Activated B cell treated with CpG ODN at 0.5 μM for 24 hours (primary cell): Measurements from ENCODE around the gene MEIS2. TPM values are rescaled to one million over a fixed set of nuclear protein-coding genes. Genes with fewer than 3 reads are reported as not detected.

ENCODE experiments used
- ATAC-seq: fragments of 200-7000 bp; cut with Tn5 transposase; one replicate; pipeline ENCODE4 v1.10.0; 2021; ENCODE audit warnings: low read depth, mild to moderate bottlenecking, moderate library complexity
- CTCF ChIA-PET: fragments of 350-600 bp; sonication (Branson Sonifier 250); formaldehyde crosslinking; loops from one replicate; lab custom pipeline; 2021; ENCODE audit warnings: antibody characterized with exemption; lab: Charles Lee
- POLR2A ChIA-PET: fragments of 350-600 bp; sonication (Branson Sonifier 250); formaldehyde crosslinking; loops from one replicate; lab custom pipeline; 2021; ENCODE audit warnings: antibody characterized with exemption; lab: Charles Lee
- DNase-seq: peaks from one replicate; pipeline ENCODE4 v3.0.0; 2022
- H3K27ac Mint-ChIP-seq: one replicate; pipeline ENCODE4 v1.8.0; 2020; ENCODE audit warnings: mixed read lengths
- H3K27me3 Mint-ChIP-seq: one replicate; pipeline ENCODE4 v1.8.0; 2021; ENCODE audit warnings: mixed read lengths
- H3K36me3 Mint-ChIP-seq: one replicate; pipeline ENCODE4 v1.8.0; 2021; ENCODE audit warnings: low read depth, mixed read lengths
- H3K4me1 Mint-ChIP-seq: one replicate; pipeline ENCODE4 v1.8.0; 2021; ENCODE audit warnings: mixed read lengths
- H3K4me3 Mint-ChIP-seq: one replicate; pipeline ENCODE4 v1.8.0; 2020; ENCODE audit warnings: mild to moderate bottlenecking, mixed read lengths
- H3K9me3 Mint-ChIP-seq: one replicate; pipeline ENCODE4 v1.8.0; 2020; ENCODE audit warnings: mixed read lengths
- intact Hi-C: fragments of 100-400 bp; cut with micrococcal nuclease; formaldehyde crosslinking; loops from one replicate; pipeline ENCODE4 v1.15.1; 2024
- total RNA-seq: library from RNA; stranded (reverse); gene quantifications from 2 replicates; pipeline ENCODE4 v1.2.3, GENCODE V29; 2022
- TF ChIP-seq, protein P1 (sequence below): fragments of 200-600 bp; IDR thresholded peaks from one replicate; pipeline ENCODE4 v1.8.0; 2022; ENCODE audit warnings: antibody characterized with exemption, mild to moderate bottlenecking

Gene MEIS2
- total RNA-seq, 1 donor from 2014 or later, result 0.24 TPM

DNA sequence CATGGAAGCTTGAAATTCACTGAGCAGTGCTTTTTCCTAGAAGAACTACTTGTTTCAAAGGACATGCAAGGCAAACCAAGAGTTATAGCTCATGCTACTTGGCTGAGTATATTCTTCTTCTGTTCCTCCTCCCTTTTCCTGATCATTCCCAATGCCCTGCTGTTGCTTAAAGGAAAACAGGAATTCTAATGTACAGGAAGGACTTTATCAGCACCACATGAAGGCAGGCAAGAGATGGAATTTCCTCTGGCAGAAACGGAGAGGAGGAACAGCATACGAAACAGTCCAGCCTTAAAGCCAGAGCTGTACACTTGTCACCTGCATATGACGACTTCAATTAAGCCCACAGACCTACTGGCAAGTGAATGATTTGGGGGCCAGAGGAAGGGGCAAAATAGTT is 15.7 kb downstream of the MEIS2 start:
- H3K27ac Mint-ChIP-seq, result no peak overlapping the region
- CTCF ChIA-PET, result no interaction called here
- no peaks in the 10 kb centered on the region for H3K9me3 Mint-ChIP-seq
- intact Hi-C loops, result no loop called here
- H3K36me3 Mint-ChIP-seq, result no peaks in the 10 kb centered on the region
- no peak overlapping the region for H3K4me3 Mint-ChIP-seq
- no peak for DNase-seq
- ATAC-seq, result no peak
- H3K27me3 Mint-ChIP-seq, result peaks cover 2% of the 10 kb centered on the region
- TF ChIP-seq, protein P1, sequence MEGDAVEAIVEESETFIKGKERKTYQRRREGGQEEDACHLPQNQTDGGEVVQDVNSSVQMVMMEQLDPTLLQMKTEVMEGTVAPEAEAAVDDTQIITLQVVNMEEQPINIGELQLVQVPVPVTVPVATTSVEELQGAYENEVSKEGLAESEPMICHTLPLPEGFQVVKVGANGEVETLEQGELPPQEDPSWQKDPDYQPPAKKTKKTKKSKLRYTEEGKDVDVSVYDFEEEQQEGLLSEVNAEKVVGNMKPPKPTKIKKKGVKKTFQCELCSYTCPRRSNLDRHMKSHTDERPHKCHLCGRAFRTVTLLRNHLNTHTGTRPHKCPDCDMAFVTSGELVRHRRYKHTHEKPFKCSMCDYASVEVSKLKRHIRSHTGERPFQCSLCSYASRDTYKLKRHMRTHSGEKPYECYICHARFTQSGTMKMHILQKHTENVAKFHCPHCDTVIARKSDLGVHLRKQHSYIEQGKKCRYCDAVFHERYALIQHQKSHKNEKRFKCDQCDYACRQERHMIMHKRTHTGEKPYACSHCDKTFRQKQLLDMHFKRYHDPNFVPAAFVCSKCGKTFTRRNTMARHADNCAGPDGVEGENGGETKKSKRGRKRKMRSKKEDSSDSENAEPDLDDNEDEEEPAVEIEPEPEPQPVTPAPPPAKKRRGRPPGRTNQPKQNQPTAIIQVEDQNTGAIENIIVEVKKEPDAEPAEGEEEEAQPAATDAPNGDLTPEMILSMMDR, result no peak
- POLR2A ChIA-PET, result no interaction called here
- H3K4me1 Mint-ChIP-seq, result peaks cover 2% of the 10 kb centered on the region

DNA sequence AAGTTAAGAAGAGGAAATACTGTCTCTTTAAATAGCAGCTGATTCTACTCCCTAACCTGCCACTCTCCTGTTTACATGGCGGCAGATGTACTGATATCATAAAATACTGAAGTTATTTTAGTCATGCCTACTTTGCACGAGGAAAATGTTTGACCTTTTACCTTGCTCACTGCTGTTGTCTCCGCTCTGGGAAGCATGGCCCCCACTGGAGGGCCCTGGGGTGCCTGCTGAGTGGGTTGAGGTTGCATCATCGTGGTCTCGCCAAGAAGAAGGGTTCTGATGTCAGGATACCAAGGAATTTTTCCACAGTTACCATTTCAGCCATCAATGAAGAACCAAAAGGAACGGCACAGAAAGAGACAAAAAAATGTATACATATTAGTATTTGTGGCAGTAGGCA is 16.7 kb downstream of the MEIS2 start:
- DNase-seq, result no peak
- Mint-ChIP-seq H3K36me3 (no peaks in the 10 kb centered on the region), H3K4me1 (peaks cover 2% of the 10 kb centered on the region), H3K27me3 (peaks cover 2% of the 10 kb centered on the region), H3K4me3 (no peak overlapping the region), H3K9me3 (no peaks in the 10 kb centered on the region), H3K27ac (no peak overlapping the region)
- TF ChIP-seq, protein P1, result no peak
- ChIA-PET POLR2A (no interaction called here), CTCF (no interaction called here)
- intact Hi-C loops, result no loop called here
- no peak for ATAC-seq

DNA sequence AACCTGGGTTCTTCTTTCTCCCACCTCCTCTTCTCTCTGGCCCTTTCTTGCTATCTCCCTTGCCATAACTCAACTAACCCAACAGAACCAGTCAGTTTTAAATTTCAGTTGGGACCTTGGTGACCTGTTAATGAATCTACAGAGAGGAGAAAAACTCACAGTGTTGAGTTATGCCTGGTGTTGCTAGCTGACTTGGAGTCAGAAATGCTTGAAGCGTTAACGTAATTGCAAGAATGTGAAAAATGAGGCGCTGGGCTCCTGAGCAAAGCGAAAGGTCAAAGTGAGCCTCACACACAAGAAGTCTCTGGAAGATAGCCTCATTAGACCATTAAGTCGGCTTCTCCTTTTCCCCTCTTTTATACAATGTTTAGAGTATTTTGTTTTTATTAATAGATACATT is 18.4 kb downstream of the MEIS2 start:
- CTCF ChIA-PET, result no interaction called here
- intact Hi-C loops, result no loop called here
- no peaks in the 10 kb centered on the region for H3K9me3 Mint-ChIP-seq
- H3K4me3 Mint-ChIP-seq, result no peak overlapping the region
- no peaks in the 10 kb centered on the region for H3K36me3 Mint-ChIP-seq
- TF ChIP-seq, protein P1, result no peak
- DNase-seq, result no peak
- POLR2A ChIA-PET, result no interaction called here
- H3K4me1 Mint-ChIP-seq, result peaks cover 2% of the 10 kb centered on the region
- H3K27ac Mint-ChIP-seq, result no peak overlapping the region
- no peaks in the 10 kb centered on the region for H3K27me3 Mint-ChIP-seq
- ATAC-seq, result no peak

DNA sequence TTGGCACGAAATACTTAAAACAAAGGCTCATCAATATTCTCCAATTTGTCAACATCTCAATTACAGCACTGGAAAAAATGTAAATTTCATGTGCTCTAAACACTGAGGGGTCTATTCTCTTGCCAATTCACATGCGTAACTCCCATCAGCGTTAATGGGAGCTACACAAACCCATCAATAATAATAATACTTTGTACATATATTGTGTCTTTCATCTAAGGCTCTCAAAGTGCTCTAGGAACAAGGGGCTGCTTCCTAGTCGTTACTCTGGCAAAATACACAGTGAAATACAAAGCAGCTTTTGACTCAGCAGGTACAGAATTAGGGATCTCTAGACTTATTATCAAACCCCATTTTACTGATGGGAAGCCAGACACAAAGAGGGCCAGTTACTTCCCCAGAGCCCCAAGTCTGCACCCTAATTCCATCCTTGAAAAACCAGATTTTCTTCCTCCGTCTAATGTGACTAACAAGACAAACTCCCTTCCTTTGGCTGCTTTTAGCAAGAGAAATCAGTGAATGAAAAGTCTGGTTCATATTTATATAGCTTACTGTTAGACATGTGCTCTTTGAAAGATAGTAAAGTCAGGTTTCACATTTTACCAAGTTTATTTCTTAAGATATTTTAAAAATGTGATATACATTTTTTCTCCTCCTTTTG is 20.0 kb downstream of the MEIS2 start:
- no peaks in the 10 kb centered on the region for H3K9me3 Mint-ChIP-seq
- POLR2A ChIA-PET, result no interaction called here

DNA sequence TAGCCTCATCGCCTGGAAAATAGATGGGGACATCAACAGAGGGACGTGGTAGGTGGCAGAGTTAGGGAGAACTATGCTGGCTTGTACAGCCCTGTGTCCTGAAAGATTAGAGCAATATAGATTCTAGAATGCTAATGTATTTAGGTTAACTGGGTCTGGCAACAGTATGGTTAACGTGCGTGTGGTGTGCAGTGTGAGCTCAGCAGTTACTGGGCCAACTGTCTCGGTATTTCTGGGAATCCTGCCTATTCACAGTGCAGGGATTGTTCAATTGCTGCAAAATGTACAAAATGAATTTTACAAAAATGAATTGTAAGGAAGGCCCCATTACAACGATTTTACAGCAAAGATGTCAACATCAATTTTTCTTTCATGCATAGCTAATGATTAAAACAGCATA is 20.6 kb downstream of the MEIS2 start:
- Mint-ChIP-seq H3K27me3 (no peaks in the 10 kb centered on the region), H3K27ac (no peak overlapping the region), H3K9me3 (no peaks in the 10 kb centered on the region), H3K4me3 (no peak overlapping the region), H3K36me3 (no peaks in the 10 kb centered on the region), H3K4me1 (no peaks in the 10 kb centered on the region)
- ChIA-PET POLR2A (no interaction called here), CTCF (no interaction called here)
- ATAC-seq (no peak), DNase-seq (no peak)
- TF ChIP-seq, protein P1, result no peak
- intact Hi-C loops, result no loop called here

More for the DNA sequence above, 20.0 kb downstream of the MEIS2 start:
- no peak for ATAC-seq
- no peaks in the 10 kb centered on the region for H3K36me3 Mint-ChIP-seq
- no peaks in the 10 kb centered on the region for H3K27me3 Mint-ChIP-seq
- CTCF ChIA-PET, result no interaction called here
- H3K27ac Mint-ChIP-seq, result no peak overlapping the region
- H3K4me3 Mint-ChIP-seq, result no peak overlapping the region
- intact Hi-C loops, result no loop called here
- DNase-seq, result no peak
- TF ChIP-seq, protein P1, result no peak
- no peaks in the 10 kb centered on the region for H3K4me1 Mint-ChIP-seq
